Dermis blood vessel endothelial cell (primary cell): Measurements from ENCODE around the gene PLA2G3. TPM values are rescaled to one million over a fixed set of nuclear protein-coding genes. Genes with fewer than 3 reads are reported as not detected.
A peak's percentile ranks its signal among the peaks of the same experiment; 100 is the strongest.
"Not testable (repeated sequence)": the region's sequence is repeated elsewhere in the genome, so short reads cannot be mapped to it uniquely, and the experiment has no call there.

ENCODE experiments used
- DNase-seq: peaks from one replicate; pipeline ENCODE4 v3.0.0; 2010
- total RNA-seq: library from RNA; depleted of rRNA; stranded (reverse); fragments of >200 nt; gene quantifications from 2 replicates; pipeline ENCODE4 v1.2.3, GENCODE V29; 2014

Gene PLA2G3
- total RNA-seq, 1 donor from 2014 or later, result not detected

DNA sequence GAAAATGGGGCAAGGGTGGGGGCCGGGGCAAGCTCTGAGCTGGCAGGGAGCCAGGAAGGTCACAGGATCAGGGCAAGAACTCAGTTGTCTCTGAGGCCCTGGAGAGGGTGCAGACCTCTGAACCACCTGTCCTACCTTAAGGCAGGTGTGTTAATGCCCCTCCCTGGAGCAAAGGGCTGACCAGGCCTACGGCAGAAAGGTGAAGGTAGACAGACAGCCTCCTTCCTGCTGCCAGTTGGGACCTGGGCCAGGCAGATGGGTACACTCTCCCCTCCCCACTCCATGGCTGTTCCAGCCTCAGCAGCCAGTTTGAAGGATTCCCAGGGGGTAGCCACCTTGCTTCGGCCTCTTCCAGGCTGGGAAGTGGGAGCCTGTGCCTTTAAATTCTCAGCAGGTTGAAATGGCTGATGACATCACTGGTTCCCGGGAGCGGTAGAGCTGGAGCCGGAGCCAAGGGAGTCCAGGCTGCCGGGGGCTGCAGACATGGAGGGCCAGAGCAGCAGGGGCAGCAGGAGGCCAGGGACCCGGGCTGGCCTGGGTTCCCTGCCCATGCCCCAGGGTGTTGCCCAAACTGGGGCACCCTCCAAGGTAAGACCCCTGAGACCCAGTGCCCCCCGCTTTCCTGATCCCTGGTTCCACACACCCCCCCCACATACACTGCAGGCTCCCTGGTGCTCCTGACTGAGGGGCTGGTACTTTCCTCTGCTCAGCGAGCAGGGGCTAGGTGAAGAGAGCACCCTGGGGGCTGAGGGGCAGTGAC lies 17.6 kb downstream of the PLA2G3 start, which contains the start of gene INPP5J:
INPP5J (plus strand) TSS at position 435 of the 760 bp plus-strand sequence; CDS start at position 484, 49 bp downstream.
- DNase-seq, result peak; percentile 43

DNA sequence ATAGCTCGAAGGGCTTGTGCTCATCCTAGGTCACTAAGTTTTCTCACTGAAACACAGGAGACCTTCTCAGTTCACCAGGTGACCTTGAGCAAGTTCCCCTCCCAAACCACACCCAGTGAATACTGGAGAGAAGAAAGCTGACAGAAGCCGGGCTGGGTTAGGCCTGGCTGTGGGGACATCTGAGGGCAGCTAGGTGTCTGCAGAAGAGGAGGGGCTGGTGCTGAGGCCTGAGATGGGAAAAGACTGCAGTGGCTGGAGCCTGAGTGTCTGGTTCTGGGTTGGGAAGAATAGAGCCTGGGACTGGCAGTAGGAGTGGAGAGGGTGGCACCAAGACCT lies 18.1 kb downstream of the PLA2G3 start:
- DNase-seq, result no peak

DNA sequence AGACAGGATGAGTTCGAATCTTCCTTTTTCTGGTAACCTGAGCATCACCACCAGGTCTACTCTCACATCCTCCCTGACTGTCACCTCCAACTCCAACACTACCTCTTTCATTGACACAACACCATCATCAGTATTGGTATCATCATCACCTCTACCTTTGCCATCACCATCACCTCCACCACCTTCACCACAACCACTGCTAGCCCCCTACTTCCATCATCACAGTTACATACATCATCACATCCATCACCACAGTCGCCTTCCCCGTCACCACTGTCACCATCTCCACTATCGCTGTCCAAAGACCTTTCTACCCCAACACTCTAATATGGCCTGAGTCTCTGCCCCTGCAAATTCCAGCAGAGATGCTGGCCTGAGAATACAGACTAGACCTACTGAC lies 18.9 kb downstream of the PLA2G3 start:
- DNase-seq, result no peak

DNA sequence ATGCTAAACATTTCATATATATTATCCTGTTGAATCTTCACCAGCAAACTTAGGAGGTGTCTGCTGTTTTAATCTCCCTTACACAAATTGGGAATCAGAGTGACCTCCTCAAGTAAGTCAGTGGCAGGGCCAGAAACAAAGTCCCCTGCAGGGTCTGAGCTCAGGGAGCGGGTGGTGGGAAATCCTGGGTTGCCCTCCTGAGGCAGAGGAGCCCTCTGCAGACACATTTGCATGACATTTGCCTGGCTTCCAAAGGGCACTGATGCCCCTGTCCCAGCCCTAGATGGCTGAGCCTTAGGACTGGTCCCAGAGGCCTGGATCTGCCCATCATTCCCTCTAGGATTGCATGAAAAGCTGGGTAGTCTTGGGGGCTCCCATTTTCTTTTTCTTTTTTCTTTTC lies 19.7 kb downstream of the PLA2G3 start:
- DNase-seq, result no peak

DNA sequence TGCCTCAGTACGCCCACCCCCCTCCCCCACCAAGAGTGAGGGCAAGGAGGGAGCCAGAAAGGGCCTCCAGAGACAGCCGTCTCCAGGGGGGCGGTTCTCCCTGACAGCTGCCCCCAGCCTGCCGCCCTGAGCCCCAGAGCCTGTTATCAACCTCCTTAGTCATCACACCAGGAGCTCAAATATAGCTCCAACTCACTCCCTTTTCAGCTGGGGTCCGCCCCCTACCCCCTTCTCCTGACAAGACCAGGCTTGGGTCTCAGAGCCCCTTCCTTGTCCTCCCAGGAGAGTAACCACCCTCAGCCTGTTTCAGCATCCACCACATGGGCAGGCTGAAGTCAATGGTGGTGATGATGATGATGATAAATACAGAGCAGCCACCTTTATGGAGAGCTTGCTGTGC lies 20.1 kb downstream of the PLA2G3 start:
- no peak for DNase-seq

DNA sequence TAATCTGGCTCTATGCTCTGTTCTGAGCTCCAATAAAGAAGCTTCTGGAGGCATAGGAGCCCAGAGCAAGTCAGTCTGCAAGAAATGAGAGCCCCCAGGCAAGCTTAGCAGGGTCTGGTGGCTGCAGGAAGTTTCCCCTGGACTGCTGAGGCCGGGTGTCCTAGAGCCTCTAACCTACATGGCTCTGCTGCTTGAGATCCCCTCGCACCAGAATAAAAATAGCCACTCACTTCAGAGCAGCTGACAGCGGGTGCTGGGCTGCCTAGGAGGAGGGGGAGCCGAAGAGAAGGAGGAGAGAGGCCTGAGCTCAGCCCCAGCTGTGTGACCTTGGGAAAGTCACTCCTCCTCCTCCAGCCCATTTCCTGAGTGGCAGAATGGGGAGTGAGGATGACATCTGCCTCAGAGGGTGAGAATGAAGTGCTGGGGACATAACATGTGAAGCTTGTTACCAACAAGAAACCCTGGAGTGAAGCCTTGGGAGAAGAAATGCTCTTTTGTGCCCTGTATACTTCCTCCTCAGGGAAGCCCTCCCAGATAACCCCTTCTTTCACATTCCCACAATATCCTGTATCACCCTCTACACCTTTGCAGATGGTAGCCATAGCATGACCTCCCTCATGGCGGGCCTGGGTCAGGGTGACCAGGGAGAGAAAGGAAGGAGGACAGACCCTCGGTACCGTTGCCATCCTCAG lies 21.1 kb downstream of the PLA2G3 start:
- no peak for DNase-seq

DNA sequence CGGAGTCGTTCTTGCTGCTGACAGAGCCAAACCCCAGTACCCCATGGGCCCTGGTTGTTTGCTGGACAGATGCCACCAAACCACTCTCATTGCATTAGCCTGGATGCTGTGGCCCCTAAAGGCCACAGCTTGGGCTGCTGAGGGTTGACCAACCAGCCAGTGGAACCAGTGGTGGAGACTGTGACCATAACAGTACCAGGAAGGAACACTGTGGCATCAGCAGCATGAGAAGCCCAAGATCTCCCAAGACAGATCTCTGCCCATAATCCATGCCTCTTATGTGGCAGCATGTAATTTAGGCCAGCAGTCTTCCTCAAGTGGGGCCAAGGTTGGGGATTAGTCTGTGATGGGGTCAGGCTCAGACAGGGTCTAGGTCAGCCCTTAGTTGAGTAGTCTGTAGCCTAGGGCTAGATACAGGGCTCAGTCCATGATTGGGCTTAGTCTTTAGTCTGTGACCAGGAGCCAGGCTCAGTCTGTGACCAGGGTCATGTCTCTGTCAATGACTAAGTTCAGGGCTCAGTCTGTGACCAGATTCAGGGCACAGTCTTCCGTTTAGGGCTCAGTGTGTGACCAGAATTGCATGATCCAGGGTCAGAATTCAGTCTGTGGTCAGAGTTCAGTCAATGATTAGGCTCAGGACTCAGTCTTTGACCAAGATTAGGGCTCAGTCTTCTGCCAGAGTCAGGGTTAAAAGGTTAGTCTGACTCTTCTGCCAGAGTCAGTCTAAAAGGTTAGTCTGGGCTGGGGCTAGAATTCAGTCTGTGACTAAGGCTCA lies 22.1 kb downstream of the PLA2G3 start:
- DNase-seq, result no peak

DNA sequence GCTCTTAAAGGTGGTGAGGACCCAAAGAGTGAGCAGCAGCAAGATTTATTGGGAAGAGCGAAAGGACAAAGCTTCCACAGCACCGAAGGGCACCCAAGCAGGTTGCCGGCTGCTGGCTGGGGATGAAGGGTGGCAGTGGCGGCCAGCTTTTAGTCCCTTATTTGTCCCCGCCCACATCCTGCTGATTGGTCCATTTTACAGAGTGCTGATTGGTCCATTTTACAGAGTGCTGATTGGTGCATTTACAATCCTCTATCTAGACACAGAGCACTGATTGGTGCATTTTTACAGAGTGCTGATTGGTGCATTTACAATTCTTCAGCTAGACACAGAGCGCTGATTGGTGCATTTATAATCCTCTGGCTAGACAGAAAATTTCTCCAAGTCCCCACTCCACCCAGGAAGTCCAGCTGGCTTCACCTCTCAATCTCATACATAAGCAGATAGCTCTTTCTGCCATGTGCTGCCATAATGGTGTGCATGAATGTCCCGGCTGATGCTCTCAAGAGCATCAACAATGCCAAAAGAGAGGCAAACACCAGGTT lies 27.7 kb downstream of the PLA2G3 start:
- not testable (repeated sequence) for DNase-seq

DNA sequence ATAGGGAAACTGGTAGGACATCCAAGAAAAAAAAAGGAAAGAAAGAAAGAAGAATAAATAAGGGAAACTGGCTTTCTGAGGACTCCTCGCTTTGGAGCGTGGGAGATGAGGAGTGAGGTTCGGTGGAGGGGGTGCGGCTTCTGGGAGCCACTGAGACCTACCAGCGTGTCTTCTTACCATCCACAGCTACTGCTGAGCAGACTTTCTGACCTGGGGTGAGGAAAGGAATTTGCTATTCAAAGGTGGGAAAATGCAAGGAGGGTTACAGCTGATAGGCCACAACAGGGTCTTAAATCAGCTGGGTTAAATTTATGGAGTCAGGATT lies 32.5 kb downstream of the PLA2G3 start:
- no peak for DNase-seq

DNA sequence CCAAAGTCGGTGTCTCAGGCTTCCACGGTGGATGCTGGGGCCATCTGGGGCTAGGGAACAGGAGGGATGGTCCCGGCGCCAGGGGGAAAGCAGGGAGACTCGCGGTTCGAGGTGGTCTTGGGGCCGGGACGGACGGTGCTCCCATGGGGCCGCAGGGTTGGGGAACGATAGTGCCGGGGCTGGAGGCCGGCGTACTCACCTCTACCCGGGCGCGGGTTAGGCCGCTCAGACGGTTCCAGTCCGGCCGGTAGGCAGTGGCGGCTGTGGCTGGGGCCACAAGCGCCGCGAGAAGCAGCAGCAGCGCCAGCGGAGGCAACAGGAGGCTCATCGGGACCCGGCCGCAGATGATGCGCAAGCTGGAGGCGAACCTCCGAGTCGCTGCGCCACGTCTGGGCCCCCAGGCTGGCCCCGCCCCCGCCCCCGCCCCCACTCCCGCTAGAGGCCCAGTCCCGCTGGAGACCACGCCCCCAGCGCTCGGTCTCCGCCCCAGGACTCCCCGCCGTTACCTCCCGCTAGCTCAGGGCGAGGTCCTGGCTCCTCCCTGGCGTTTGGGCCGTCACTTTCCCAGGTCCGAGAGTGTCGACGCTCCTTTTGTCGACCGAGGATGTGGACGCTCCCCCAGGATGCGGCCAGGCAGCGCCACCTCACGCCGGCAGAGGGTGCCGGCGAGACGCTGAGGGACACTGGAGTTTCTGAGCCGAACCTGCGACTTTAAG lies 33.0 kb downstream of the PLA2G3 start, which contains the start of gene SELENOM:
SELENOM (minus strand) TSS at position 391 of the 716 bp plus-strand sequence; CDS start at position 328, 63 bp downstream.
- DNase-seq, result peak; percentile 98

DNA sequence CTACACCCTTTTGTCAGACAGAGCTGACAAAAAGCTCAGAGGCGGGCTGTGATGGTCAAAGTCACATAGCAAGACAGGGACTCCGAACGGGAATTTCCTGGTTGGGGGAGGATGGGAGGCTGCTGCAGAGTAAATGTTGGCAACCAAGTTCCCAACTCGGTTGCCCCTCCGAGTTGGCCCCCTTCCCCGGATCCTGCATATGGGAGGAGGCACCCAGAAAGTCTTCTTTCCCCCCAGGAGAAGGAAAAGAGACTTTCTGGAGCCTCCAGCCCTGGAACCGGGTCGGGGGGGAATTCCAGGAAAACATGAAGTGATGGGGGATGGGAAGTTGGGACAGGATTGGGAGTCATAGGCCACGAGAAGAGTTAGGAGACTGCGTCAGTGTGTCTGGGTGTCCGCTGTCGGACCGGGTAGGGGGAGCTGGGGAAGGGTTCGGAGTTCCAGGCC lies 33.6 kb downstream of the PLA2G3 start:
- DNase-seq, result no peak

DNA sequence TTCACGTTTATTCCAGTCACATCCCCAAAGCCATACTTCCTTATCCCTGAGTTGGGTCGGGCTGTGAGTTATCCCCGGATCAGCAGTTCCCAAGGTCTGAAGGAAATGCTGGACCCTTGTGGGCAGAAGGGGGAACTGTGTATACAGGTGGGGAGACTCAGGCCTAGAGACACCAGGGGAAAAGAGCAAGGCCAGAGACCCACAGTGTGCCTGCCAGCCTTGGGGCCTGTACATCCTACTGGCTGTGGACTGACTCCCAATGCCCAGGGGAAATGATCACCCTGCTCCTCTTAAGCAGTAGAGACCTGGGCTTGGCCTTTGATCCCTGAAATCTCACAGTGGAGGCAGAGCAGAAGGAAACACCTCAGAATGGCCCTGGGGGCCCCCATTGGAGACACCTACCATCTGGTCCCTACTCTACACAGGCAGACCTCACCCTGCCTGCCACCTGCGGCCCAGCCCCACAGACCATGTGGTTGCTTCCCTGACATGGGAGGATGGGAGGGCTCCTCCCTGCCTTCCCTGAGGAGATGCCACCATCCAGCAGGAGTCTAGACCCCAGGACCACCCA lies 34.2 kb downstream of the PLA2G3 start:
- DNase-seq, result peak; percentile 29

DNA sequence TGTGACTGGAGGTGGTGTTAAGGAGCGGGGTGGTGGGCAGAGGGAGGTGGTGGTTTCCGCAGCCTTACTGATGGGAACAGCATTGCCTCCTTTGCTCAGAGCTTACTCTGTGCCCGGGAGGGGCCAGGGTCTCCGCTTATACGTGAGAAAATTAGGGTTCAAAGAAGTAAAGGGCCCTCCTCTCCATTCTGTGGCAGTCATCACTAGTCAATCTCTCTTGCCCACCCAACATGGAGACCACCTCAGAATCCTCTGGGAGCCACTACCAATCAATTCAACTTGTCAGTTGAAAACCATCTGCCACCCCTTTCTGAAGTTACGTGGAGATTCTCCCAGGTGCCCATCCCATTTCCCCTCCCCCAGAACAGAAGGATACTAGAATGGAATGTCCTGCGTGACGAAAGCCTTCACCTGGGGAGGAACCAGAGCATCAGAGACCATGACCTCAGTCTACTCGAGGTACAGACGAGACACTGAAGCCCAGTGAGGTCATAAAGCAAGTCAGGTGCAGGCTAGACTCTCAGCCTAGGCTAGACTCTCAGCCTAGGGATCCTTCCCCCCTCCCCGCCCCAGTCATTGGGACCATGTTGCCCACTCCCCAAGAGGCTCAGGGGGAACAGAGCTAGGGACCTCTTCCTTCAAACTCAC lies 34.9 kb downstream of the PLA2G3 start:
- DNase-seq, result no peak

DNA sequence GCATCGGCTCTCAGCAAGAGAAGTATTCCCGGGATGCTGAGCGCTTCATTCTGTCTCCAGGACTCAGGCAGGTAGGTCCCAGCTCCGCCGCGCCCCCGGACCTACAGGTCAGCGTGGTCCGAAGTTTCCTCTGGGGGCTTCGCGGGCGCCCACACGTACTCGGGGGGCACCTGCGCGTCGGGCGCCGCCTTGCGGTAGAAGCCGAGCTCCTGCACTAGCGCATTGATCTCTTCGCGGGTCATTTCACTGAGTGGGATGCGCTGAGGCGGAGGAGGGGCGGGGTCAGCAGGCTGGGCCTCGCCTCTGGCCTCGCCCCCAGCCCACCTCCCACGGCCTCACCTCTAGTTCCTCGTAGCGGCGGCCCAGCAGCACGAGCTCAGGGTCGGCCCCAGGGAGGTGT lies 35.4 kb downstream of the PLA2G3 start:
- peak; percentile 39 for DNase-seq

DNA sequence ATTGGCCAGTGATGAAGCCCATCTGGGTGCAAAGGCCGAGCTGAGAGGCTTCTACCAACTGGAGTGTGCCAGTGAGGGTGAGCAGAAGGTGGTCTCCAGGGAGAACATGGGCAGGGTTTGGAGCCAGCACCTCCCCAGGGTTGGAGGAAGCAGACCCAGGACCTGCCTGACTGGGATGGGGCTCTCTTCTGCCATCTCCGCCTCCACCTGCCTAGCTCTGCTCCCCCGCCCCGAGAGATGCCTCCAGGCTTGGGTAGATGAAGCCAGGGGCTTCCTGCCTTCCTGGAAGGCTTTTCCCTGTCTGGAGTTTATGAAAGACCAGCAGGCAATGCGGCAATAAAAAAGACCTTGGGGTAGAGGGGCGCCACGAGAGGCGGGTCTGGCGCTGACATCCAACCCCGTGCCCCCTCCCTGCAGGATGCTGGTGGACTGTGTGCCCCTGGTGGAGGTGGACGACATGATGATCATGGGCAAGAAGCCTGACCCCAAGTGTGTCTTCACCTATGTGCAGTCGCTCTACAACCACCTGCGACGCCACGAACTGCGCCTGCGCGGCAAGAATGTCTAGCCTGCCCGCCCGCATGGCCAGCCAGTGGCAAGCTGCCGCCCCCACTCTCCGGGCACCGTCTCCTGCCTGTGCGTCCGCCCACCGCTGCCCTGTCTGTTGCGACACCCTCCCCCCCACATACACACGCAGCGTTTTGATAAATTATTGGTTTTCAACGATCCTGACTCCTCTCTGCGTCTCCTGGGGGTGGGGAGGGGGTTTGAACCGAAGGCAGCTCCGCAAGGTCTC lies 36.2 kb downstream of the PLA2G3 start:
- DNase-seq, result no peak

DNA sequence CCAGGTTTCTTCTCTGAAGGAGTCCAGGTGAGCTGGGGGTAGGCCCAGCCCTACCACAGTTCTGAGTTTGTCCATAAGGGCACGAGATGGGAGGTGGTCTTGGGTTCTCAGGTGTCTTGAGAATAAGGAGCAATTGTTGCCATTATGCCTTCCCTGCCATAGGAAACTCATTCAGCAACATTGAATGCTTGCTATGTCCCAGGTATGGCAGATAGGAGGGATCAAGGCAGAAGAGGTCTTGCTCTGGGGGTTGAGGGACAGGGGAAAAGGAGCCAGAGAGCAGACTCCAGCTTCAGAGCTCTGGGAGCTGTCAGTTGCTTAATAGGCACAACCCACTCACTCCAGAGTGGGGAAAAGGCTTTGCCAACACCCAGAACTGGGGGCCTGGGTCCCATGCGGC lies 37.2 kb downstream of the PLA2G3 start:
- no peak for DNase-seq

DNA sequence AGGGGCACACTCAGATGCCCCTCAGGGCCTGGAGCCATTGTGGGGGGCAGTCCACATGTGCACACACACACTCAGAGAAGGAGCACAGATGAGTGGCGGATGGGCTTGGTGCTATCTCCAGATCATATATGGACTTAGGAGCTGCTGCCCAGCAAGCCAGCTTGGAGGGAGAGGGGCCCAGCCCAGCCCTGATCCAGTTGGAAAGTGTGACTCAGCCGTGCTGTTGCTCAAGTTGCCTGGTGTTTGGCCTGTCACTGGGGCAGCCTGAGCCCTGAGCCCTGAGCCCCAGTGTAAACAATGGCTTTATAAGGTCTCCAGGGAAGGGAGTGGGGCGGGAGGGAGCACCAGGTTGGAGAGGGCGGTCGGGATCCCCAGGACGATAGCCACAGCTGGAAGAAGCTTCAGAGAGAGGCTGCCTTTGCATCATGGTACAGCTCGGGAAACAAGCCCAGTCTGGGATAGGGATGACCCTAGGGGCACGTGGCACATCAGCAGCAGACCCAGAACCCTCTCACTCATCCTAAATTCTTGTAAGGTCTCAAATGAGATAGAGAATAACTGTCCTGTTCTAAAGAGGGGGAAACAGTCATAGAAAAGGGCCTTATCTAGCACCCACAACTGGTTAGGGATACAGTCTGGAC lies 37.7 kb downstream of the PLA2G3 start:
- DNase-seq, result peak; percentile 72

DNA sequence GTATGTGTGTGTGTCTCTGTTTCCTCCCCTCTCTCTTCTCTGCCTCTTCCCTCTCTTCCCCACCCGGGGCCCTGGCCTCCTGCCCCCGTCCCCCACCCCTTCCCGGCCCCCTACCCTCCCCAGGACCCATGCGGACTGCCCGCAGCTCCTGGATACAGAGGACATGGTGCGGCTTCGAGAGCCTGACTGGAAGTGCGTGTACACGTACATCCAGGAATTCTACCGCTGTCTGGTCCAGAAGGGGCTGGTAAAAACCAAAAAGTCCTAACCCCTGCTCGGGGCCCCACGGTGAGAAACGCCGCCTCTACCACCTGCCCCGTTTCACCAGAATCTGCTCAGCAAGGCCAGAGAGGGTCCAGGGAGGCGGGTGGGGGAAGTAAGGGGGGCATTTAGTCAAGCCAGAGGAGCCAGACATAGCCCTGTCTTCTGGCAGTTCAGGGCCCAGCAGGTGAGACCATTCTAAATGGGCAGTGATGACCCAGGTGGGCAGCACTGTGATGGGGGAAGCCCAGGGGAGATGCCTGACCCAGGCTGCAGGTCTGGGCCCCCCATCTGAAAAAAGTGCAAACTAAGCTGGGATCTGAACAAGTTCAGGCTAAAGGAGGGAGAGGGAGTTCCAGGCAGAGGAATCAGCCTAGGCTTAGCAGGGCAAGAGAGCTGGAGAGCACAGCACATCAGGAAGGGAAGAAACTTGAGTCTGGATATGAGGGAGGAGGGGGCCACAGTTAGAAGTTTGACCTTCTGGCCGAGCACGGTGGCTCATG lies 39.4 kb downstream of the PLA2G3 start:
- DNase-seq, result no peak
